HepG2 (cell line): Measurements from ENCODE around the gene SEMA3G. TPM values are rescaled to one million over a fixed set of nuclear protein-coding genes. Genes with fewer than 3 reads are reported as not detected.

Source experiments
- ATAC-seq: fragments of 200-7000 bp; cut with Tn5 transposase; 3 replicates; pipeline ENCODE4 v1.9.1; 2020; ENCODE audit warnings: mild to moderate bottlenecking, moderate library complexity
- BruUV-seq: library from RNA; stranded (reverse); fragments of 400-500 nt; replicated peaks from 2 replicates; lab custom pipeline; 2021; lab: Mats Ljungman, UMichigan
- CTCF ChIA-PET: fragments of 300-600 bp; formaldehyde crosslinking; extraction: SDS; loops from one replicate; lab custom pipeline; 2021; ENCODE audit warnings: low total read pairs, inconsistent platforms, low intra/inter-chr PET ratio; lab: Yijun Ruan, JAX
- POLR2A ChIA-PET: fragments of 350-600 bp; sonication (Branson Sonifier 250); formaldehyde crosslinking; loops from one replicate; lab custom pipeline; 2020; ENCODE audit warnings: antibody characterized with exemption, inconsistent platforms; lab: Yijun Ruan, JAX
- DNase-seq: peaks from one replicate; pipeline ENCODE4 v3.0.0-alpha.2; 2015; ENCODE audit warnings: low spot score
- FAIRE-seq: peaks from 3 replicates; lab custom pipeline; 2011; peaks lifted over from hg19 to GRCh38; lab: Jason Lieb, UNC
- H2AFZ ChIP-seq: one replicate; pipeline ENCODE4 v1.6.1; 2011; ENCODE audit warnings: low read length, inconsistent platforms
- H3K27ac ChIP-seq: fragments of 300-600 bp; 3 replicates; pipeline ENCODE4 v1.8.0; 2011; ENCODE audit warnings: mixed run types, mild to moderate bottlenecking, mixed read lengths, low read length, inconsistent platforms; ENCODE audit not compliant: insufficient read depth; ENCODE audit errors: extremely low read length
- H3K27me3 ChIP-seq, 2 experiments: fragments of 200-600 bp in 1 of 2; 2 replicates in 1 of 2; 3 replicates in 1 of 2; pipeline versions ENCODE4 v1.6.0 to v1.8.0; 2011; ENCODE audit warnings: low read length in 2 of 2, mild to moderate bottlenecking in 2 of 2, moderate library complexity in 2 of 2, inconsistent platforms in 1 of 2; ENCODE audit not compliant: insufficient read depth in 2 of 2, control insufficient read depth in 1 of 2
- H3K36me3 ChIP-seq, 2 experiments: fragments of 200-600 bp in 1 of 2; replicated peaks in 1 of 2; 2 replicates in 1 of 2; 3 replicates in 1 of 2; pipeline versions ENCODE4 v1.5.1 to v1.8.0; 2011; ENCODE audit warnings: low read length in 2 of 2, inconsistent platforms in 1 of 2; ENCODE audit not compliant: insufficient read depth in 2 of 2, control insufficient read depth in 1 of 2
- H3K4me1 ChIP-seq: 2 replicates; pipeline ENCODE4 v1.5.1; 2012; ENCODE audit warnings: low read length, inconsistent platforms; ENCODE audit not compliant: insufficient read depth
- H3K4me2 ChIP-seq: 2 replicates; pipeline ENCODE4 v1.6.0; 2011; ENCODE audit warnings: low read depth, low read length, inconsistent platforms
- H3K4me3 ChIP-seq, 3 experiments: fragments of 200-600 bp in 1 of 3; sonication (generic), shearing (Covaris generic) in 1 of 3; replicated peaks in 1 of 3; 2 replicates each; pipeline ENCODE4 v1.5.1; 2011 to 2016; ENCODE audit warnings: low read length in 3 of 3, inconsistent platforms in 2 of 3, low read depth in 2 of 3, mild to moderate bottlenecking in 2 of 3, control low read depth in 1 of 3, mixed read lengths in 1 of 3; ENCODE audit not compliant: insufficient read depth in 1 of 3
- H3K79me2 ChIP-seq: one replicate; pipeline ENCODE4 v1.6.1; 2011; ENCODE audit warnings: low read length, inconsistent platforms; ENCODE audit not compliant: insufficient read depth
- H3K9ac ChIP-seq: 2 replicates; pipeline ENCODE4 v1.6.0; 2011; ENCODE audit warnings: mild to moderate bottlenecking, low read depth, low read length, inconsistent platforms; ENCODE audit not compliant: insufficient read depth
- H3K9me3 ChIP-seq: 2 replicates; pipeline ENCODE4 v1.5.1; 2012; ENCODE audit warnings: mild to moderate bottlenecking, low read length
- H4K20me1 ChIP-seq: 2 replicates; pipeline ENCODE4 v1.6.0; 2011; ENCODE audit warnings: inconsistent platforms, mild to moderate bottlenecking, low read length, moderate library complexity; ENCODE audit not compliant: insufficient read depth
- GPBP1L1 ChIP-seq: sonication (generic); formaldehyde crosslinking; IDR thresholded peaks from 2 replicates; pipeline ENCODE4 v1.5.0; 2020; ENCODE audit warnings: mild to moderate bottlenecking, missing genetic modification reagents
- PHF5A ChIP-seq: IDR thresholded peaks from one replicate; pipeline ENCODE4 v1.6.1; 2018; ENCODE audit warnings: low read depth, missing genetic modification reagents; ENCODE audit not compliant: unreplicated experiment
- POLR2G ChIP-seq: fragments of 200-400 bp; formaldehyde crosslinking; IDR thresholded peaks from 2 replicates; pipeline ENCODE4 v1.6.1; 2018; ENCODE audit warnings: mild to moderate bottlenecking, low read depth, low read length, moderate library complexity
- REXO4 ChIP-seq: sonication (generic); formaldehyde crosslinking; IDR thresholded peaks from 2 replicates; pipeline ENCODE4 v1.8.0; 2022; ENCODE audit warnings: missing genetic modification reagents, mild to moderate bottlenecking, borderline replicate concordance
- RFX1 ChIP-seq: fragments of 450-650 bp; IDR thresholded peaks from 2 replicates; pipeline ENCODE4 v1.6.1; 2017
- RXRB ChIP-seq: IDR thresholded peaks from 2 replicates; pipeline ENCODE4 v1.6.1; 2016; ENCODE audit warnings: borderline replicate concordance, missing genetic modification reagents, missing compliant biosample characterization
- ZFP1 ChIP-seq: IDR thresholded peaks from 2 replicates; pipeline ENCODE4 v1.6.1; 2016
- ZNF382 ChIP-seq: sonication (generic); formaldehyde crosslinking; IDR thresholded peaks from 2 replicates; pipeline ENCODE4 v1.5.0; 2020; ENCODE audit warnings: missing genetic modification reagents, mild to moderate bottlenecking, borderline replicate concordance
- ZNF558 ChIP-seq: sonication (generic); formaldehyde crosslinking; IDR thresholded peaks from 2 replicates; pipeline ENCODE4 v1.9.0; 2022; ENCODE audit warnings: mild to moderate bottlenecking, missing genetic modification reagents, borderline replicate concordance
- ZNF616 ChIP-seq: sonication (generic); formaldehyde crosslinking; IDR thresholded peaks from 2 replicates; pipeline ENCODE4 v1.5.0; 2020; ENCODE audit warnings: low read depth, mild to moderate bottlenecking, missing genetic modification reagents
- ZNF646 ChIP-seq: sonication (generic); formaldehyde crosslinking; IDR thresholded peaks from 2 replicates; pipeline ENCODE4 v1.9.0; 2021; ENCODE audit warnings: mild to moderate bottlenecking, missing genetic modification reagents
- ZNF720 ChIP-seq: sonication (generic); formaldehyde crosslinking; IDR thresholded peaks from 2 replicates; pipeline ENCODE4 v1.4.0; 2020; ENCODE audit warnings: missing genetic modification reagents
- WGBS: methylation state at CpG from one replicate; pipeline ENCODE4 v1.1.6; 2017; ENCODE audit warnings: low lambda C conversion rate; 5-methylcytosine and 5-hydroxymethylcytosine counted together
- in situ Hi-C: cut with HindIII; loops from 2 replicates; pipeline ENCODE4 v1.10.0; 2017; ENCODE audit warnings: low pct_unique_long_range_greater_than_20kb; ENCODE audit not compliant: extremely low pct_ligation_motif_present
- intact Hi-C: fragments of 100-400 bp; cut with micrococcal nuclease; formaldehyde crosslinking; loops from one replicate; pipeline ENCODE4 v1.10.0; 2022; ENCODE audit not compliant: unreplicated experiment
- polyA plus RNA-seq, 8 experiments: library from polyadenylated mRNA; depleted of rRNA in 3 of 8; stranded (reverse) in 7 of 8; unstranded in 1 of 8; fragments of >200 nt; fragmentation: Illumina TruSeq in 4 of 8; extraction: Trizol in 4 of 8; gene quantifications; 2 replicates each; pipeline versions ENCODE4 v1.2.1 to v1.2.3, GENCODE V29; 2011 to 2016; ENCODE audit warnings: low read depth in 4 of 8, missing spikeins in 1 of 8, mixed read lengths in 1 of 8; ENCODE audit not compliant: insufficient read depth in 1 of 8
- total RNA-seq, 5 experiments: library from RNA; depleted of rRNA; stranded (reverse); fragments of >200 nt; fragmentation: Illumina TruSeq; extraction: Trizol; gene quantifications; 2 replicates each; pipeline ENCODE4 v1.2.3, GENCODE V29; 2016; ENCODE audit warnings: low read depth in 1 of 5
- TF ChIP-seq, protein P1 (sequence below): sonication (generic); formaldehyde crosslinking; IDR thresholded peaks from 2 replicates; pipeline ENCODE4 v1.4.0; 2020; ENCODE audit warnings: missing genetic modification reagents

The SEMA3G gene
- total and polyA plus RNA-seq, 2 of the 13 experiments (the other 11 are each of a cell fraction or from before 2014, with no cell fraction given): 6.1 to 8.3 TPM

DNA sequence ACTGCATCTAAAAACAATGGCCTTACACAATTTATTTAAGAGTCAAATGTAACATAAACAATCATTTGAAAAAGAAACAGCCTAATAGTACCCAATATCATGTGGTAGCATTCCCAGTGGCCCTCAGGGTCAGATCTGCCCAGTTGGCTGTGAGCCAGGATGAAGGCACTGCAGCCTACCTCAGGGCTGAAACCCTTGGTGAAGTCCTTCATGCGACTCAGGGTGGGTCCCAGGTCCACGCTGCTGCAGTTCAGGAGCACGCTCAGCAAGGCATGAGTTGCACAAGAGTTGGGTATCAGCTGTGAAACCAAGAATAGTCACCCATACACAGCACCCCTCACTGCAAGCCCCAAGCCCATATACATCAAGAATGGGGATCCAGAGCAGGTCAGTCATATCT, 37.1 kb downstream of the SEMA3G start (continued):
- TF ChIP-seq, protein P1, sequence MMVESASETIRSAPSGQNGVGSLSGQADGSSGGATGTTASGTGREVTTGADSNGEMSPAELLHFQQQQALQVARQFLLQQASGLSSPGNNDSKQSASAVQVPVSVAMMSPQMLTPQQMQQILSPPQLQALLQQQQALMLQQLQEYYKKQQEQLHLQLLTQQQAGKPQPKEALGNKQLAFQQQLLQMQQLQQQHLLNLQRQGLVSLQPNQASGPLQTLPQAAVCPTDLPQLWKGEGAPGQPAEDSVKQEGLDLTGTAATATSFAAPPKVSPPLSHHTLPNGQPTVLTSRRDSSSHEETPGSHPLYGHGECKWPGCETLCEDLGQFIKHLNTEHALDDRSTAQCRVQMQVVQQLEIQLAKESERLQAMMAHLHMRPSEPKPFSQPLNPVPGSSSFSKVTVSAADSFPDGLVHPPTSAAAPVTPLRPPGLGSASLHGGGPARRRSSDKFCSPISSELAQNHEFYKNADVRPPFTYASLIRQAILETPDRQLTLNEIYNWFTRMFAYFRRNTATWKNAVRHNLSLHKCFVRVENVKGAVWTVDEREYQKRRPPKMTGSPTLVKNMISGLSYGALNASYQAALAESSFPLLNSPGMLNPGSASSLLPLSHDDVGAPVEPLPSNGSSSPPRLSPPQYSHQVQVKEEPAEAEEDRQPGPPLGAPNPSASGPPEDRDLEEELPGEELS (CRISPR knock-in tag): no peak
- TF ChIP-seq RXRB (CRISPR knock-in tag): no peak

DNA sequence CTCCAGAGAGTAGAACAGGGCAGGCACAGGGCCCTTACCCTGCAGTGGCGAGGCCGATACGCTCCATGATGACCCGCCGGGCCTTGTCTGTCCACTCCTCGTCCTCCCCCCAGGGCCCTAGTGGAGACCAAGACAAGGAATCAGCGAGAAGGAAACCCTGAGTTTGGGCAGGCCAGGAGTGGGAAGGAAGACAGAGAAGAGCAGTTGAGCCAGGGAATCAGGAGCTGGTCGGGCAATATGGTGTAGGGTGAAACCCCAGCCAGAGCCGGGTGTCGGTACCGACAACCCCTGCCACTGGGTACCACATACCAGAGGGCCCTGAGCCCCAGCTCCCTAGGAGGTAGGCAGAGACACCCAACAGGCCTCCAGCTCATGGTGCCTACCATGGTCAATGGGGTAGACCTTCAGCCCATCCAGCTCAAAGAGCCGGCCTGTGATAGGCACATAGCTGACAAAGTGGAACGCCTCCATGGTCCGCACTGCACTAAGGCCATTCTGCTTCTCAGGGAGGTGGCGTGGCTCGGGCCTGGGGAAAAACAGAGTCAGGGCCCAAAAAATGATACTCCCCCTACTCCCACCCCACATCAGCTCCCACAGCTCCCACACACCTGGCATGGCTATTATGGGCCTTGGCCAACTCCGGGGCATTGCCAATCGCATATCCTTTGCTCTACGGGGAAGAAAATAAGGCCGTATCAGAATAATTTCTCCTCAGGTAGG, 38.0 kb downstream of the SEMA3G start:
- WGBS: over 99% methylated on average over 16 of the region's 20 CpGs
- Histone ChIP-seq H3K9ac (no peak overlapping the region), H3K27me3 (peaks cover 0 to 8% of the 10 kb centered on the region in 2 experiments; a peak in 1 of 5 replicates), H3K4me2 (no peak overlapping the region), H3K36me3 (peaks cover 28 to 64% of the 10 kb centered on the region in 2 experiments), H3K4me3 (no peak overlapping the region), H3K27ac (no peak overlapping the region), H4K20me1 (no peaks in the 10 kb centered on the region), H3K4me1 (peaks cover 22% of the 10 kb centered on the region), H3K79me2 (peaks cover 26% of the 10 kb centered on the region), H2AFZ (no peak overlapping the region), H3K9me3 (no peaks in the 10 kb centered on the region)
- CTCF ChIA-PET: no interaction called here
- no peak for DNase-seq
- FAIRE-seq: no peak
- no peak for ATAC-seq
- POLR2A ChIA-PET: interaction anchor here (0.6 kb wide), 1 partner anchor 53 kb away, joined by 3 read pairs; no protein-coding TSS in a partner anchor
- in situ Hi-C loops: no loop called here
- no TSS peak for BruUV-seq
- intact Hi-C loops: no loop called here
- no peak for TF ChIP-seq REXO4 (CRISPR knock-in tag)
- no peak for TF ChIP-seq PHF5A (CRISPR knock-in tag)
- TF ChIP-seq ZNF558 (CRISPR knock-in tag): no peak
- TF ChIP-seq ZNF646 (CRISPR knock-in tag): no peak
- no peak for TF ChIP-seq ZNF616 (CRISPR knock-in tag)
- no peak for TF ChIP-seq ZNF720
- TF ChIP-seq GPBP1L1 (CRISPR knock-in tag): no peak
- TF ChIP-seq ZNF382 (CRISPR knock-in tag): no peak
- TF ChIP-seq RFX1: no peak
- no peak for TF ChIP-seq ZFP1 (CRISPR knock-in tag)
- no peak for TF ChIP-seq POLR2G
